SK-N-SH (cell line): ENCODE measurements around the gene P3H3. TPM values are rescaled to one million over a fixed set of nuclear protein-coding genes. Genes with fewer than 3 reads are reported as not detected.

Source experiments
- CTCF ChIA-PET: fragments of 300-600, 350-600 bp; formaldehyde crosslinking; extraction: SDS; loops from one replicate; lab custom pipeline; 2021; lab: Yijun Ruan, JAX
- POLR2A ChIA-PET: fragments of 350-600 bp; sonication (Branson Sonifier 250); formaldehyde crosslinking; extraction: SDS; loops from one replicate; lab custom pipeline; 2020; ENCODE audit warnings: antibody characterized with exemption, inconsistent platforms; lab: Yijun Ruan, JAX
- DNase-seq: peaks from one replicate; pipeline ENCODE4 v3.0.0; 2012
- H2AFZ ChIP-seq: fragments of 200-600 bp; sonication (generic); 2 replicates; pipeline ENCODE4 v1.8.1; 2016; ENCODE audit warnings: antibody characterized with exemption, mild to moderate bottlenecking, low read depth
- H3F3A ChIP-seq: fragments of 200-600 bp; sonication (generic); replicated peaks from 2 replicates; pipeline ENCODE3; 2016; ENCODE audit warnings: antibody characterized with exemption, mild to moderate bottlenecking; ENCODE audit not compliant: insufficient read depth
- H3K27ac ChIP-seq, 2 experiments: fragments of 200-500 bp in 1 of 2; fragments of 200-600 bp in 1 of 2; sonication (Bioruptor generic) in 1 of 2; sonication (generic), shearing (Covaris generic) in 1 of 2; 2 replicates each; pipeline versions ENCODE4 v1.5.1 to v1.6.1; 2014 to 2016; ENCODE audit warnings: low read depth in 2 of 2, inconsistent platforms in 1 of 2, low read length in 1 of 2, mild to moderate bottlenecking in 1 of 2, mixed read lengths in 1 of 2
- H3K27me3 ChIP-seq: fragments of 200-600 bp; sonication (generic), shearing (Covaris generic); 2 replicates; pipeline ENCODE4 v1.6.1; 2016; ENCODE audit warnings: mixed run types; ENCODE audit not compliant: insufficient read depth
- H3K36me3 ChIP-seq, 2 experiments: fragments of 200-500 bp in 1 of 2; fragments of 200-600 bp in 1 of 2; sonication (Bioruptor generic) in 1 of 2; sonication (generic) in 1 of 2; replicated peaks in 1 of 2; 2 replicates each; pipeline versions ENCODE3 to v1.5.1; 2014 to 2016; ENCODE audit warnings: low read length in 1 of 2, mild to moderate bottlenecking in 1 of 2; ENCODE audit not compliant: insufficient read depth in 2 of 2, control insufficient read depth in 1 of 2
- H3K4me1 ChIP-seq, 2 experiments: fragments of 200-500 bp in 1 of 2; fragments of 200-600 bp in 1 of 2; sonication (Bioruptor generic) in 1 of 2; sonication (generic), shearing (Covaris generic) in 1 of 2; 2 replicates each; pipeline versions ENCODE4 v1.5.1 to v1.6.1; 2014 to 2016; ENCODE audit warnings: low read depth in 1 of 2, low read length in 1 of 2, mixed run types in 1 of 2; ENCODE audit not compliant: insufficient read depth in 2 of 2, control insufficient read depth in 1 of 2
- H3K4me2 ChIP-seq: fragments of 200-600 bp; sonication (generic), shearing (Covaris generic); 2 replicates; pipeline ENCODE4 v1.6.1; 2017; ENCODE audit warnings: mixed run types
- H3K4me3 ChIP-seq, 2 experiments: fragments of 200-500 bp in 1 of 2; fragments of 200-600 bp in 1 of 2; sonication (Bioruptor generic) in 1 of 2; sonication (generic), shearing (Covaris generic) in 1 of 2; 2 replicates each; pipeline versions ENCODE4 v1.5.1 to v1.8.1; 2014 to 2016; ENCODE audit warnings: low read depth in 2 of 2, inconsistent platforms in 1 of 2, low read length in 1 of 2, mild to moderate bottlenecking in 1 of 2, mixed read lengths in 1 of 2, moderate library complexity in 1 of 2
- H3K79me2 ChIP-seq: fragments of 200-600 bp; sonication (generic); 2 replicates; pipeline ENCODE4 v1.8.1; 2017; ENCODE audit warnings: mild to moderate bottlenecking; ENCODE audit not compliant: insufficient read depth
- H3K9ac ChIP-seq: fragments of 200-600 bp; sonication (generic); 2 replicates; pipeline ENCODE4 v1.6.1; 2017; ENCODE audit warnings: mixed run types
- H3K9me2 ChIP-seq: fragments of 200-600 bp; sonication (generic); 2 replicates; pipeline ENCODE4 v1.6.1; 2017; ENCODE audit warnings: mixed run types
- H3K9me3 ChIP-seq: fragments of 200-600 bp; sonication (generic); 2 replicates; pipeline ENCODE4 v1.6.1; 2017; ENCODE audit warnings: mixed run types, mild to moderate bottlenecking, moderate library complexity
- H4K20me1 ChIP-seq: fragments of 200-600 bp; sonication (generic); 2 replicates; pipeline ENCODE4 v1.6.1; 2017; ENCODE audit warnings: mild to moderate bottlenecking, mixed run types; ENCODE audit not compliant: insufficient read depth
- CHD2 ChIP-seq: fragments of 150-350 bp; IDR thresholded peaks from 2 replicates; pipeline ENCODE4 v1.6.1; 2018; ENCODE audit warnings: low read length; ENCODE audit not compliant: partially characterized antibody
- EZH2phosphoT487 ChIP-seq: fragments of 200-600 bp; sonication (generic); IDR thresholded peaks from 2 replicates; pipeline ENCODE4 v1.6.1; 2017; ENCODE audit warnings: low read depth, mixed run types, mild to moderate bottlenecking, antibody characterized with exemption, moderate library complexity, borderline replicate concordance
- FOXM1 ChIP-seq: IDR thresholded peaks from 2 replicates; pipeline ENCODE4 v1.4.0; 2012; ENCODE audit warnings: low read depth, mild to moderate bottlenecking
- GABPA ChIP-seq: IDR thresholded peaks from 2 replicates; pipeline ENCODE4 v1.4.0; 2012; ENCODE audit warnings: low read depth, mild to moderate bottlenecking
- GATA2 ChIP-seq: sonication (generic); formaldehyde crosslinking; IDR thresholded peaks from 2 replicates; pipeline ENCODE4 v1.5.0; 2020; ENCODE audit warnings: mild to moderate bottlenecking, missing genetic modification reagents
- MAX ChIP-seq: IDR thresholded peaks from 2 replicates; pipeline ENCODE4 v1.4.0; 2012; ENCODE audit warnings: low read depth
- MEF2A ChIP-seq: IDR thresholded peaks from 2 replicates; pipeline ENCODE4 v1.4.0; 2012; ENCODE audit warnings: low read depth, borderline replicate concordance
- NFIC ChIP-seq: IDR thresholded peaks from 2 replicates; pipeline ENCODE4 v1.4.0; 2012; ENCODE audit warnings: borderline replicate concordance
- NRF1 ChIP-seq: IDR thresholded peaks from 2 replicates; pipeline ENCODE4 v1.6.1; 2012; ENCODE audit warnings: low read depth, mild to moderate bottlenecking, low read length
- POLR2AphosphoS5 ChIP-seq: IDR thresholded peaks from 2 replicates; pipeline ENCODE4 v1.6.1; 2012; ENCODE audit warnings: low read depth, low read length
- RAD21 ChIP-seq: IDR thresholded peaks from 2 replicates; pipeline ENCODE4 v1.6.1; 2012; ENCODE audit warnings: mild to moderate bottlenecking, low read length
- RCOR1 ChIP-seq: fragments of 150-350 bp; IDR thresholded peaks from 2 replicates; pipeline ENCODE4 v1.6.1; 2017; ENCODE audit warnings: antibody characterized with exemption, low read length
- REST ChIP-seq: IDR thresholded peaks from 2 replicates; pipeline ENCODE4 v1.6.1; 2012; ENCODE audit warnings: mild to moderate bottlenecking, low read depth, low read length, moderate library complexity
- RFX5 ChIP-seq: IDR thresholded peaks from 2 replicates; pipeline ENCODE4 v1.6.1; 2012; ENCODE audit warnings: mild to moderate bottlenecking, improper control_type of control experiment, low read length
- SIN3A ChIP-seq: IDR thresholded peaks from 2 replicates; pipeline ENCODE4 v1.6.1; 2012; ENCODE audit warnings: low read depth, mild to moderate bottlenecking, low read length, moderate library complexity, borderline replicate concordance
- SMC3 ChIP-seq: IDR thresholded peaks from 2 replicates; pipeline ENCODE4 v1.6.1; 2012; ENCODE audit warnings: low read depth, low read length, improper control_type of control experiment
- TAF1 ChIP-seq: IDR thresholded peaks from 2 replicates; pipeline ENCODE4 v1.6.1; 2012; ENCODE audit warnings: low read depth, mild to moderate bottlenecking, low read length, moderate library complexity, borderline replicate concordance
- TCF12 ChIP-seq: IDR thresholded peaks from 2 replicates; pipeline ENCODE4 v1.4.0; 2012
- ZBTB33 ChIP-seq: IDR thresholded peaks from 2 replicates; pipeline ENCODE4 v1.4.0; 2012; ENCODE audit warnings: low read depth, borderline replicate concordance
- WGBS: methylation state at CpG from one replicate; pipeline ENCODE4 v1.1.6; 2017; ENCODE audit warnings: low lambda C conversion rate; 5-methylcytosine and 5-hydroxymethylcytosine counted together
- polyA plus RNA-seq, 3 experiments: library from polyadenylated mRNA; depleted of rRNA; stranded (reverse); fragments of >200 nt; gene quantifications; 2 replicates each; pipeline ENCODE4 v1.2.3, GENCODE V29; 2012
- TF ChIP-seq, protein P1 (sequence below): fragments of 200-600 bp; sonication (generic); IDR thresholded peaks from 2 replicates; pipeline ENCODE4 v1.6.1; 2017; ENCODE audit warnings: antibody characterized with exemption, mild to moderate bottlenecking, moderate library complexity

Gene P3H3
- polyA plus RNA-seq, 1 of the 3 experiments (the other 2 are of a cell fraction): 74.6 TPM

DNA sequence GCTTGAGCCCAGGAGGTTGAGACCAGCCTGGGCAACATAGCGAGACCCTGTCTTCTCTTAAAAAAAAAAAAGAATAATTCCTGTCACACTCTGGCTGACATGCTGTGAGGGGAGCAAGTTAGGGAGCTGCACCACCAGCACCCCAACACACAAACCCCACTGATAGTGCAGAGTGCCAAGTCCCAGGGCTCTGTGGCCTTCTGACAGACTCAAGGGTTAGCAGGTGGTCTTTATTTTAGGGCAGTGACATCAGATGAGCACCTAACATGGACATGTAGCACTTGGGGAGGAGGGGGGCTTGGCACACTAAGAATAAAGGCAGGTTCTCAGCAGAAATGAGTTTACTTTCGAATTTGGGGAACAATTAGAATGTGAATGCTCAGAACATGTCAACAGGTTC lies 30.6 kb downstream of the P3H3 start:
- no peak overlapping the region for H2AFZ ChIP-seq
- H4K20me1 ChIP-seq: no peaks in the 10 kb centered on the region; the same call in 1 of the 2 replicates
- DNase-seq: no peak
- H3K79me2 ChIP-seq: peaks cover 22% of the 10 kb centered on the region
- no peaks in the 10 kb centered on the region for H3K9me3 ChIP-seq
- no peaks in the 10 kb centered on the region for H3K9me2 ChIP-seq
- H3K9ac ChIP-seq: no peak overlapping the region
- no peak overlapping the region for H3K4me2 ChIP-seq
- no peak overlapping the region for H3K27ac ChIP-seq
- ChIA-PET POLR2A (interaction anchor here (0.6 to 1.1 kb wide), 2 partner anchors 9 to 10 kb away, joined by 3 read pairs; no protein-coding TSS in a partner anchor), CTCF (interaction anchor here (0.6 to 2.2 kb wide), 3 partner anchors 14 to 107 kb away, joined by 3 to 12 read pairs (median 4); partner anchors contain the start of gene SPSB2)
- H3F3A ChIP-seq: peaks cover 4% of the 10 kb centered on the region
- H3K36me3 ChIP-seq: peaks cover 44 to 85% of the 10 kb centered on the region in 2 experiments
- H3K27me3 ChIP-seq: no peaks in the 10 kb centered on the region
- 69% methylated on average over 2 of the region's 2 CpGs for WGBS
- no peak for TF ChIP-seq RFX5
- no peak for TF ChIP-seq RCOR1
- TF ChIP-seq TCF12: no peak
- TF ChIP-seq CHD2: no peak
- no peak for TF ChIP-seq GATA2 (CRISPR knock-in tag)
- TF ChIP-seq NFIC: no peak
- no peak for TF ChIP-seq TAF1
- TF ChIP-seq FOXM1: no peak
- TF ChIP-seq RAD21: no peak
- no peak for TF ChIP-seq ZBTB33
- TF ChIP-seq GABPA: no peak
- no peak for TF ChIP-seq REST
- TF ChIP-seq POLR2AphosphoS5: no peak
- TF ChIP-seq MEF2A: no peak
- TF ChIP-seq, protein P1, sequence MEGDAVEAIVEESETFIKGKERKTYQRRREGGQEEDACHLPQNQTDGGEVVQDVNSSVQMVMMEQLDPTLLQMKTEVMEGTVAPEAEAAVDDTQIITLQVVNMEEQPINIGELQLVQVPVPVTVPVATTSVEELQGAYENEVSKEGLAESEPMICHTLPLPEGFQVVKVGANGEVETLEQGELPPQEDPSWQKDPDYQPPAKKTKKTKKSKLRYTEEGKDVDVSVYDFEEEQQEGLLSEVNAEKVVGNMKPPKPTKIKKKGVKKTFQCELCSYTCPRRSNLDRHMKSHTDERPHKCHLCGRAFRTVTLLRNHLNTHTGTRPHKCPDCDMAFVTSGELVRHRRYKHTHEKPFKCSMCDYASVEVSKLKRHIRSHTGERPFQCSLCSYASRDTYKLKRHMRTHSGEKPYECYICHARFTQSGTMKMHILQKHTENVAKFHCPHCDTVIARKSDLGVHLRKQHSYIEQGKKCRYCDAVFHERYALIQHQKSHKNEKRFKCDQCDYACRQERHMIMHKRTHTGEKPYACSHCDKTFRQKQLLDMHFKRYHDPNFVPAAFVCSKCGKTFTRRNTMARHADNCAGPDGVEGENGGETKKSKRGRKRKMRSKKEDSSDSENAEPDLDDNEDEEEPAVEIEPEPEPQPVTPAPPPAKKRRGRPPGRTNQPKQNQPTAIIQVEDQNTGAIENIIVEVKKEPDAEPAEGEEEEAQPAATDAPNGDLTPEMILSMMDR: no peak
- TF ChIP-seq SIN3A: no peak
- no peak for TF ChIP-seq NRF1
- no peak for TF ChIP-seq SMC3
- no peak for TF ChIP-seq EZH2phosphoT487
- TF ChIP-seq MAX: no peak
- peaks cover 4% of the 10 kb centered on the region in 2 experiments; a peak in 3 of 4 replicates for H3K4me1 ChIP-seq
- no peak overlapping the region for H3K4me3 ChIP-seq
